GM12878 (cell line): ENCODE measurements around the gene NPY5R. TPM values are rescaled to one million over a fixed set of nuclear protein-coding genes. Genes with fewer than 3 reads are reported as not detected.

Source experiments
- ATAC-seq: fragments of 200-7000 bp; cut with Tn5 transposase; 3 replicates; pipeline ENCODE4 v1.9.1; 2020; ENCODE audit warnings: mild to moderate bottlenecking, moderate library complexity
- BruUV-seq: library from RNA; stranded (reverse); fragments of 400-500 nt; replicated peaks from 2 replicates; lab custom pipeline; 2021; lab: Mats Ljungman, UMichigan
- CTCF ChIA-PET: fragments of 300-600 bp; sonication (Branson Sonifier 250); formaldehyde crosslinking; extraction: SDS; loops from one replicate; lab custom pipeline; 2021; ENCODE audit warnings: inconsistent platforms; lab: Yijun Ruan, JAX
- POLR2A ChIA-PET: fragments of 350-600 bp; formaldehyde crosslinking; extraction: SDS; loops from one replicate; lab custom pipeline; 2021; ENCODE audit warnings: inconsistent platforms; lab: Charles Lee
- RAD21 ChIA-PET: fragments of 300-600 bp; sonication (Branson Sonifier 250); formaldehyde crosslinking; loops from one replicate; lab custom pipeline; 2023; ENCODE audit warnings: antibody characterized with exemption; ENCODE audit not compliant: unreplicated experiment; lab: Charles Lee
- SMC1A ChIA-PET: fragments of 300-600 bp; sonication (Branson Sonifier 250); formaldehyde crosslinking; loops from one replicate; lab custom pipeline; 2023; ENCODE audit not compliant: unreplicated experiment, uncharacterized antibody; lab: Charles Lee
- DNase-seq: peaks from one replicate; pipeline ENCODE4 v3.0.0-alpha.2; 2011; ENCODE audit warnings: low read depth, low spot score
- FAIRE-seq: peaks from 3 replicates; lab custom pipeline; 2011; peaks lifted over from hg19 to GRCh38; lab: Jason Lieb, UNC
- H2AFZ ChIP-seq: 2 replicates; pipeline ENCODE4 v1.6.0; 2011; ENCODE audit warnings: low read depth, low read length, control low read depth; ENCODE audit not compliant: control insufficient read depth
- H3K27ac ChIP-seq: 2 replicates; pipeline ENCODE4 v1.5.1; 2011; ENCODE audit warnings: control low read depth; ENCODE audit not compliant: control insufficient read depth, insufficient read depth
- H3K27me3 ChIP-seq, 2 experiments: replicated peaks in 1 of 2; 2 replicates each; pipeline versions ENCODE4 v1.6.0 to v1.6.1; 2011; ENCODE audit warnings: low read length in 1 of 2; ENCODE audit not compliant: control insufficient read depth in 2 of 2, insufficient read depth in 2 of 2
- H3K36me3 ChIP-seq, 2 experiments: 2 replicates each; pipeline ENCODE4 v1.5.1; 2011; ENCODE audit warnings: low read length in 1 of 2; ENCODE audit not compliant: control insufficient read depth in 2 of 2, insufficient read depth in 2 of 2
- H3K4me1 ChIP-seq: 2 replicates; pipeline ENCODE4 v1.6.1; 2011; ENCODE audit warnings: mild to moderate bottlenecking, low read length, moderate library complexity, mixed read lengths; ENCODE audit not compliant: control insufficient read depth, insufficient read depth
- H3K4me2 ChIP-seq: 2 replicates; pipeline ENCODE4 v1.6.0; 2011; ENCODE audit warnings: control low read depth; ENCODE audit not compliant: control insufficient read depth, insufficient read depth
- H3K4me3 ChIP-seq: fragments of 200-600 bp; sonication (generic); 2 replicates; pipeline ENCODE4 v1.5.1; 2016
- H3K79me2 ChIP-seq: 2 replicates; pipeline ENCODE4 v1.6.0; 2011; ENCODE audit warnings: low read length; ENCODE audit not compliant: control insufficient read depth, insufficient read depth
- H3K9ac ChIP-seq: 2 replicates; pipeline ENCODE4 v1.8.0; 2011; ENCODE audit warnings: low read length, control low read depth, mixed read lengths; ENCODE audit not compliant: control insufficient read depth, insufficient read depth
- H3K9me3 ChIP-seq: replicated peaks from 3 replicates; pipeline ENCODE4 v1.5.1; 2011; ENCODE audit warnings: mild to moderate bottlenecking, low read length; ENCODE audit not compliant: control insufficient read depth, insufficient read depth
- H4K20me1 ChIP-seq: 2 replicates; pipeline ENCODE4 v1.6.0; 2011; ENCODE audit not compliant: control insufficient read depth, insufficient read depth
- CREB1 ChIP-seq: IDR thresholded peaks from 2 replicates; pipeline ENCODE4 v1.6.1; 2012; ENCODE audit warnings: low read depth, mild to moderate bottlenecking, inconsistent platforms
- E4F1 ChIP-seq: fragments of 450-650 bp; IDR thresholded peaks from 2 replicates; pipeline ENCODE4 v1.6.1; 2018; ENCODE audit warnings: borderline replicate concordance, mild to moderate bottlenecking; ENCODE audit not compliant: partially characterized antibody
- NR2C1 ChIP-seq: fragments of 450-650 bp; IDR thresholded peaks from 2 replicates; pipeline ENCODE4 v1.6.1; 2017; ENCODE audit warnings: antibody characterized with exemption, mild to moderate bottlenecking, moderate library complexity
- WGBS: methylation state at CpG from one replicate; pipeline ENCODE4 v1.1.6; 2016; ENCODE audit warnings: low lambda C conversion rate; ENCODE audit not compliant: insufficient replicate concordance, insufficient coverage; ENCODE audit errors: missing lambda C conversion rate; 5-methylcytosine and 5-hydroxymethylcytosine counted together
- in situ Hi-C: fragments of 300-500 bp; cut with MboI; formaldehyde crosslinking; loops from 9 replicates; pipeline ENCODE4 v1.14.3; 2018; ENCODE audit warnings: mixed read lengths
- intact Hi-C: fragments of 100-400 bp; cut with micrococcal nuclease; formaldehyde crosslinking; loops from one replicate; pipeline ENCODE4 v1.14.2; 2022; ENCODE audit not compliant: unreplicated experiment
- polyA plus RNA-seq, 11 experiments: library from polyadenylated mRNA; depleted of rRNA in 4 of 11; unstranded in 6 of 11; stranded (reverse) in 5 of 11; fragments of >200 nt; fragmentation: Nextera tagmentation in 4 of 11; fragmentation: Illumina TruSeq in 1 of 11; extraction: Ambion mirVana in 4 of 11; extraction: Trizol in 1 of 11; gene quantifications; 1 replicate in 1 of 11; 2 replicates in 10 of 11; pipeline versions ENCODE4 v1.2.1 to v1.2.3, GENCODE V29; 2011 to 2016; ENCODE audit warnings: inconsistent platforms in 2 of 11, missing spikeins in 2 of 11, low read depth in 1 of 11
- total RNA-seq, 4 experiments: library from RNA; depleted of rRNA in 3 of 4; stranded (reverse); fragments of >200 nt in 3 of 4; fragmentation: Illumina TruSeq in 1 of 4; extraction: Trizol in 1 of 4; gene quantifications; 2 replicates each; pipeline versions ENCODE4 v1.2.1 to v1.2.3, GENCODE V29; 2013 to 2021

The NPY5R gene
- total and polyA plus RNA-seq, 10 of the 15 experiments (the other 5 are each of a cell fraction or from before 2014, with no cell fraction given) = not detected

- H3K4me2 ChIP-seq = no peak overlapping the region
- no peaks in the 10 kb centered on the region for H3K36me3 ChIP-seq
- no peak overlapping the region for H2AFZ ChIP-seq
- CTCF ChIA-PET = no interaction called here
- no peak for ATAC-seq
- no peaks in the 10 kb centered on the region for H3K9me3 ChIP-seq
- BruUV-seq = no TSS peak
- H4K20me1 ChIP-seq = no peaks in the 10 kb centered on the region
- 55% methylated on average over 4 of the region's 4 CpGs for WGBS
- no peak overlapping the region for H3K27ac ChIP-seq
- no peaks in the 10 kb centered on the region for H3K79me2 ChIP-seq
- intact Hi-C loops (no loop called here), in situ Hi-C loops (no loop called here)
- H3K4me3 ChIP-seq = no peak overlapping the region
- SMC1A ChIA-PET = no interaction called here
- RAD21 ChIA-PET = no interaction called here
- TF ChIP-seq E4F1 (no peak), CREB1 (no peak), NR2C1 (no peak)
- H3K27me3 ChIP-seq = no peaks in the 10 kb centered on the region; a peak in 1 of 4 replicates
- no peaks in the 10 kb centered on the region for H3K4me1 ChIP-seq
- POLR2A ChIA-PET = no interaction called here
- no peak overlapping the region for H3K9ac ChIP-seq
- no peak for FAIRE-seq
- no peak for DNase-seq
Measured at GRCh38 chr4:163400911-163401310, 57.2 kb downstream of the NPY5R start.

Other genes with a start within 250 kb of the NPY5R start
- 13.6 and 15.4 TPM in 2 replicates for gene NAF1, start 177.0 kb upstream of the NPY5R start, total RNA-seq (2014; rRNA removed)
- 8.2 and 9.4 TPM in 2 replicates for gene NAF1, start 177.0 kb upstream of the NPY5R start, total RNA-seq (2014; rRNA removed; fragmentation: Illumina TruSeq; extraction: Trizol)
- 19.3 and 22.2 TPM in 2 replicates for gene NAF1, start 177.0 kb upstream of the NPY5R start, total RNA-seq (2021)
- 9.1 and 10.4 TPM in 2 replicates for gene NAF1, start 177.0 kb upstream of the NPY5R start, polyA plus RNA-seq (2011; rRNA removed)
- gene NAF1, start 177.0 kb upstream of the NPY5R start, polyA plus RNA-seq (2014; fragmentation: Illumina TruSeq; extraction: Trizol) = 12.7 and 14.8 TPM in 2 replicates
- 1 to 10 TPM; 1.0 to 2.4 TPM for gene NAF1, start 177.0 kb upstream of the NPY5R start, polyA plus RNA-seq (2014; fragmentation: Nextera tagmentation; extraction: Ambion mirVana)
- gene NAF1, start 177.0 kb upstream of the NPY5R start, polyA plus RNA-seq (2014; rRNA removed) = 10.2 and 10.3 TPM in 2 replicates
- 1 to 10 TPM; 8.2 to 10.0 TPM for gene NAF1, start 177.0 kb upstream of the NPY5R start, polyA plus RNA-seq (2016; fragmentation: Nextera tagmentation; extraction: Ambion mirVana)
- gene NPY1R, start 11.3 kb upstream of the NPY5R start, total RNA-seq (2014; rRNA removed) = not detected in 2 replicates
- gene NPY1R, start 11.3 kb upstream of the NPY5R start, total RNA-seq (2014; rRNA removed; fragmentation: Illumina TruSeq; extraction: Trizol) = not detected in 2 replicates
- not detected in 2 replicates for gene NPY1R, start 11.3 kb upstream of the NPY5R start, total RNA-seq (2021)
- not detected in 2 replicates for gene NPY1R, start 11.3 kb upstream of the NPY5R start, polyA plus RNA-seq (2011; rRNA removed)
- not detected in 2 replicates for gene NPY1R, start 11.3 kb upstream of the NPY5R start, polyA plus RNA-seq (2014; fragmentation: Illumina TruSeq; extraction: Trizol)
- not detected for gene NPY1R, start 11.3 kb upstream of the NPY5R start, polyA plus RNA-seq (2014; fragmentation: Nextera tagmentation; extraction: Ambion mirVana)
- gene NPY1R, start 11.3 kb upstream of the NPY5R start, polyA plus RNA-seq (2014; rRNA removed) = not detected in 2 replicates
- not detected for gene NPY1R, start 11.3 kb upstream of the NPY5R start, polyA plus RNA-seq (2016; fragmentation: Nextera tagmentation; extraction: Ambion mirVana)
- gene TKTL2, start 129.9 kb downstream of the NPY5R start, total RNA-seq (2014; rRNA removed) = not detected in 2 replicates
- gene TKTL2, start 129.9 kb downstream of the NPY5R start, total RNA-seq (2014; rRNA removed; fragmentation: Illumina TruSeq; extraction: Trizol) = not detected in 2 replicates
- gene TKTL2, start 129.9 kb downstream of the NPY5R start, total RNA-seq (2021) = not detected in 2 replicates
- 0.03 TPM in 1 of 2 replicates, not detected in the other for gene TKTL2, start 129.9 kb downstream of the NPY5R start, polyA plus RNA-seq (2011; rRNA removed)
- gene TKTL2, start 129.9 kb downstream of the NPY5R start, polyA plus RNA-seq (2014; fragmentation: Illumina TruSeq; extraction: Trizol) = not detected in 2 replicates
- under 1 TPM in 1 of 2 experiments, not detected in 1; 0.03 TPM for gene TKTL2, start 129.9 kb downstream of the NPY5R start, polyA plus RNA-seq (2014; fragmentation: Nextera tagmentation; extraction: Ambion mirVana)
- 0.04 TPM in 1 of 2 replicates, not detected in the other for gene TKTL2, start 129.9 kb downstream of the NPY5R start, polyA plus RNA-seq (2014; rRNA removed)
- gene TKTL2, start 129.9 kb downstream of the NPY5R start, polyA plus RNA-seq (2016; fragmentation: Nextera tagmentation; extraction: Ambion mirVana) = not detected
- 42.6 and 46.2 TPM in 2 replicates for gene TMA16, start 150.8 kb downstream of the NPY5R start, total RNA-seq (2014; rRNA removed)
- 70.3 and 77.8 TPM in 2 replicates for gene TMA16, start 150.8 kb downstream of the NPY5R start, total RNA-seq (2014; rRNA removed; fragmentation: Illumina TruSeq; extraction: Trizol)
- 50.5 and 54.3 TPM in 2 replicates for gene TMA16, start 150.8 kb downstream of the NPY5R start, total RNA-seq (2021)
- 37.9 and 55.4 TPM in 2 replicates for gene TMA16, start 150.8 kb downstream of the NPY5R start, polyA plus RNA-seq (2011; rRNA removed)
- 60.5 and 85.0 TPM in 2 replicates for gene TMA16, start 150.8 kb downstream of the NPY5R start, polyA plus RNA-seq (2014; fragmentation: Illumina TruSeq; extraction: Trizol)
- 10 to 100 TPM; 65.4 to 91.0 TPM for gene TMA16, start 150.8 kb downstream of the NPY5R start, polyA plus RNA-seq (2014; fragmentation: Nextera tagmentation; extraction: Ambion mirVana)
- 41.1 and 55.9 TPM in 2 replicates for gene TMA16, start 150.8 kb downstream of the NPY5R start, polyA plus RNA-seq (2014; rRNA removed)
- gene TMA16, start 150.8 kb downstream of the NPY5R start, polyA plus RNA-seq (2016; fragmentation: Nextera tagmentation; extraction: Ambion mirVana) = 10 to 100 TPM; 48.2 to 55.7 TPM